Measurements from ENCODE around the gene PHACTR1. TPM values are rescaled to one million over a fixed set of nuclear protein-coding genes. Genes with fewer than 3 reads are reported as not detected.

Gene PHACTR1
- total RNA-seq, 2 experiments from 2014 or later = 1.3 to 2.3 TPM

GRCh38 chr6:13189710-13190109, 473.1 kb downstream of the PHACTR1 start:
- Histone ChIP-seq H3K27me3 (ENCODE audit: control insufficient read depth in 1 of 2, insufficient read depth in 2 of 2, low read length in 2 of 2) (no peaks in the 10 kb centered on the region), H3K27ac (ENCODE audit: low read depth in 1 of 2, low read length in 2 of 2) (no peak overlapping the region), H3K4me1 (ENCODE audit: insufficient read depth, low read length) (no peaks in the 10 kb centered on the region), H3K4me3 (ENCODE audit: low read length) (no peak overlapping the region), H3K9me3 (ENCODE audit: control insufficient read depth in 1 of 2, insufficient read depth in 1 of 2, low read length in 2 of 2) (no peaks in the 10 kb centered on the region), H3K36me3 (ENCODE audit: insufficient read depth, low read length) (no peaks in the 10 kb centered on the region)
- H3K36me3 Mint-ChIP-seq (ENCODE audit: low read depth) = no peaks in the 10 kb centered on the region
- CTCF ChIA-PET = no interaction called here
- peaks cover 5% of the 10 kb centered on the region for H3K27me3 Mint-ChIP-seq
- no peaks in the 10 kb centered on the region for H3K4me1 Mint-ChIP-seq (ENCODE audit: low read depth)
- intact Hi-C loops (cut with DNase I, micrococcal nuclease) = loop anchor here in 1 of 2 experiments (10.0 kb wide), 1 partner anchor 645 kb away; no protein-coding TSS in a partner anchor
- no peak overlapping the region for H3K4me3 Mint-ChIP-seq
- no peak for ATAC-seq (ENCODE audit: poor library complexity)
- H3K9me3 Mint-ChIP-seq = no peaks in the 10 kb centered on the region
- H3K27ac Mint-ChIP-seq = no peak overlapping the region
- no peak for TF ChIP-seq CTCF (IDR thresholded peaks at IDR 0.05)
- DNase-seq = no peak
- POLR2A ChIA-PET = no interaction called here

- no peak for TF ChIP-seq CTCF (IDR thresholded peaks at IDR 0.05)
- ChIA-PET POLR2A (no interaction called here), CTCF (no interaction called here)
- Histone ChIP-seq H3K4me3 (ENCODE audit: low read length) (no peak overlapping the region), H3K36me3 (ENCODE audit: insufficient read depth, low read length) (no peaks in the 10 kb centered on the region), H3K4me1 (ENCODE audit: insufficient read depth, low read length) (no peaks in the 10 kb centered on the region), H3K27me3 (ENCODE audit: control insufficient read depth in 1 of 2, insufficient read depth in 2 of 2, low read length in 2 of 2) (no peaks in the 10 kb centered on the region), H3K9me3 (ENCODE audit: control insufficient read depth in 1 of 2, insufficient read depth in 1 of 2, low read length in 2 of 2) (no peaks in the 10 kb centered on the region), H3K27ac (ENCODE audit: low read depth in 1 of 2, low read length in 2 of 2) (no peak overlapping the region)
- Mint-ChIP-seq H3K27me3 (peaks cover 5% of the 10 kb centered on the region), H3K27ac (no peak overlapping the region), H3K36me3 (ENCODE audit: low read depth) (no peaks in the 10 kb centered on the region), H3K9me3 (no peaks in the 10 kb centered on the region), H3K4me1 (ENCODE audit: low read depth) (no peaks in the 10 kb centered on the region), H3K4me3 (no peak overlapping the region)
- DNase-seq = no peak
- no peak for ATAC-seq (ENCODE audit: poor library complexity)
- intact Hi-C loops (cut with DNase I, micrococcal nuclease) = loop anchor here in 1 of 2 experiments (10.0 kb wide), 1 partner anchor 646 kb away; no protein-coding TSS in a partner anchor
Observed at GRCh38 chr6:13190376-13190775, 473.8 kb downstream of the PHACTR1 start.

- TF ChIP-seq CTCF (IDR thresholded peaks at IDR 0.05) = no peak
- H3K36me3 ChIP-seq (ENCODE audit: insufficient read depth, low read length) = no peaks in the 10 kb centered on the region
- CTCF ChIA-PET = no interaction called here
- Mint-ChIP-seq H3K4me1 (ENCODE audit: low read depth) (no peaks in the 10 kb centered on the region), H3K27ac (no peak overlapping the region), H3K4me3 (no peak overlapping the region), H3K27me3 (peaks cover 5% of the 10 kb centered on the region), H3K36me3 (ENCODE audit: low read depth) (no peaks in the 10 kb centered on the region), H3K9me3 (no peaks in the 10 kb centered on the region)
- ATAC-seq (ENCODE audit: poor library complexity) (no peak), DNase-seq (no peak)
- H3K27ac ChIP-seq (ENCODE audit: low read depth in 1 of 2, low read length in 2 of 2) = no peak overlapping the region
- POLR2A ChIA-PET = no interaction called here
- intact Hi-C loops (cut with DNase I, micrococcal nuclease) = loop anchor here in 1 of 2 experiments (10.0 kb wide), 1 partner anchor 647 kb away; no protein-coding TSS in a partner anchor
- H3K4me1 ChIP-seq (ENCODE audit: insufficient read depth, low read length) = no peaks in the 10 kb centered on the region
- H3K27me3 ChIP-seq (ENCODE audit: control insufficient read depth in 1 of 2, insufficient read depth in 2 of 2, low read length in 2 of 2) = no peaks in the 10 kb centered on the region
- H3K4me3 ChIP-seq (ENCODE audit: low read length) = no peak overlapping the region
- H3K9me3 ChIP-seq (ENCODE audit: control insufficient read depth in 1 of 2, insufficient read depth in 1 of 2, low read length in 2 of 2) = no peaks in the 10 kb centered on the region
Observed at GRCh38 chr6:13191461-13191860, 474.9 kb downstream of the PHACTR1 start.

Data from CD4-positive, alpha-beta T cell (primary cell).